Measurements from ENCODE around the gene HYI. TPM values are rescaled to one million over a fixed set of nuclear protein-coding genes. Genes with fewer than 3 reads are reported as not detected.
A peak's percentile ranks its signal among the peaks of the same experiment; 100 is the strongest.

The HYI gene
- total RNA-seq, 3 donors from 2014 or later = 66.6 to 79.3 (median 70.1) TPM

- H3K9me3 ChIP-seq = no peaks in the 10 kb centered on the region
- no peaks in the 10 kb centered on the region for H3K36me3 ChIP-seq
- no peaks in the 10 kb centered on the region for H3K4me1 ChIP-seq
- no peak for DNase-seq (ENCODE audit: low spot score in 2 of 2)
- H3K27ac ChIP-seq = no peak overlapping the region
- intact Hi-C loops (cut with DNase I; ENCODE audit: low total_unique reads) = no loop called here
- no peaks in the 10 kb centered on the region for H3K27me3 ChIP-seq
- H3K4me3 ChIP-seq = no peak overlapping the region
- TF ChIP-seq POLR2A (IDR thresholded peaks at IDR 0.05) (no peak), POLR2AphosphoS5 (IDR thresholded peaks at IDR 0.05) (no peak)
- TF ChIP-seq, protein P1, sequence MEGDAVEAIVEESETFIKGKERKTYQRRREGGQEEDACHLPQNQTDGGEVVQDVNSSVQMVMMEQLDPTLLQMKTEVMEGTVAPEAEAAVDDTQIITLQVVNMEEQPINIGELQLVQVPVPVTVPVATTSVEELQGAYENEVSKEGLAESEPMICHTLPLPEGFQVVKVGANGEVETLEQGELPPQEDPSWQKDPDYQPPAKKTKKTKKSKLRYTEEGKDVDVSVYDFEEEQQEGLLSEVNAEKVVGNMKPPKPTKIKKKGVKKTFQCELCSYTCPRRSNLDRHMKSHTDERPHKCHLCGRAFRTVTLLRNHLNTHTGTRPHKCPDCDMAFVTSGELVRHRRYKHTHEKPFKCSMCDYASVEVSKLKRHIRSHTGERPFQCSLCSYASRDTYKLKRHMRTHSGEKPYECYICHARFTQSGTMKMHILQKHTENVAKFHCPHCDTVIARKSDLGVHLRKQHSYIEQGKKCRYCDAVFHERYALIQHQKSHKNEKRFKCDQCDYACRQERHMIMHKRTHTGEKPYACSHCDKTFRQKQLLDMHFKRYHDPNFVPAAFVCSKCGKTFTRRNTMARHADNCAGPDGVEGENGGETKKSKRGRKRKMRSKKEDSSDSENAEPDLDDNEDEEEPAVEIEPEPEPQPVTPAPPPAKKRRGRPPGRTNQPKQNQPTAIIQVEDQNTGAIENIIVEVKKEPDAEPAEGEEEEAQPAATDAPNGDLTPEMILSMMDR (IDR thresholded peaks at IDR 0.05) = no peak
Observed at GRCh38 chr1:43438576-43438952, 15.2 kb downstream of the HYI start.

DNA sequence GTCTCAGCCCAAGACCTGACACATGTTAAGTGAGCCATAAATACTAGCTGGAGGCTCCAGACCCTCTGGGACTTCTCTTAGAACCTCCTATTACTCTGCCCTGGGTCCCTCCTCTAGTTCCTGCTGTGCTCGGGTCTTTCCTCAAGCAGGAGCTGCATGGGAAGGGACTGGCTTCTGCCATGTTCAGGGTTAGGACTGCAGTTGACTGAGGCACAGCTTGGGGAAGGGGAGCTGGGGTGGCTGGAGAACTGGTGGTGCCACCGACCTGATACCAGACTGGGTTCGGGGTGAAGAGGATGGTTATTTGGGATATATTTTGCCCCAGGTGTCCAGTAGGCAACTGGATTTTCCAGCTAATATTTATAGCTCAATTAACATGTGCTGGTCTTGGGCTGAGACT lies 15.7 kb downstream of the HYI start:
- H3K9me3 ChIP-seq = no peaks in the 10 kb centered on the region
- H3K27ac ChIP-seq = no peak overlapping the region
- no peak overlapping the region for H3K4me3 ChIP-seq
- TF ChIP-seq POLR2A (IDR thresholded peaks at IDR 0.05) (no peak), POLR2AphosphoS5 (IDR thresholded peaks at IDR 0.05) (no peak)
- TF ChIP-seq, protein P1 (IDR thresholded peaks at IDR 0.05) = no peak
- no peaks in the 10 kb centered on the region for H3K36me3 ChIP-seq
- H3K27me3 ChIP-seq = no peaks in the 10 kb centered on the region
- intact Hi-C loops (cut with DNase I; ENCODE audit: low total_unique reads) = no loop called here
- DNase-seq (ENCODE audit: low spot score in 2 of 2) = no peak
- H3K4me1 ChIP-seq = no peaks in the 10 kb centered on the region

DNA sequence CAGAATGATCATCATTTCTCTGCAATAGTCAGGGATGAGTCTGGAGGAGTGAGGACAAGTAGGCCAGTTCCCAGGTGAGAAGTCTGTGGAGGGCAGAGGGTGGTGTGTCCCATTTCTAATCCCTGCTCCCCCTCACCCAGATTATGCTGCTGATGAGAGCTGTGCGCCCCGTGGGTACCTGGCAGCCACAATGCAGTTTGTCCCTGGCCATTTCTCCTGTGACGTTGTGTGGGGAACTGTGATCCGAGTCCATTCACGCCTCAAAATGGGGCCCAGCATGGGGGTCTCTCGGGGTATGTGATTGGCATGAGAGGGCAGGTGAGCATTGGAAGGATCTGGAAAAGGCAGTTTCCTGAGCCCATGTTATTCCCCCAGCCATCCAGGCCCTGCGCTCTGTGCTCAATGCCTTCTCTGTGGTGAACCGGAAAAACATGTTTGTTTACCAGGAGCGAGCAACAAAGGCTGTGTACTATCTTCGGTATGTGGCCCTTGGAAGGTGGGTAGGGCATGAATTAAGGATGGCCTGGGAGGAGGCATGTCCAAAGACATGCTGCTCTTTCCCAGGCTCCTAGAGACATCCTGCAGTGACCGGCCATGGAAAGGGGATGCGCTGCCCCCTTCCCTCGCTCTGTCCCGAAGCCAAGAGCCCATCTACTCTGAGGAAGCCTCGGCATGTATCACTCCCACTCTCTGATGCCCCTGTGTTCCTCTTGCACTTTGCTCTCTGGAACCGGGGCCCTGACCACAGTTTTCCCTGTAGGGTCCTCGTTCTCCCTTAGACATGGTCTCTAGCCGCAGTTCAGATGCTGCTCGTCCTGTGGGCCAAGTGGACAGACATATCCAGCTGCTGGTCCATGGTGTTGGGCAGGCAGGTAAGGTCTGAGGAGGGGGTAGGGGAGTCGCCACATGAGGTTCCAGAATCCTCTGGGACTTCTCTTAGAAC lies 16.4 kb downstream of the HYI start:
- Histone ChIP-seq H3K4me3 (no peak overlapping the region), H3K36me3 (no peaks in the 10 kb centered on the region), H3K27me3 (no peaks in the 10 kb centered on the region), H3K9me3 (no peaks in the 10 kb centered on the region), H3K27ac (peak overlapping the region in 1 of 2 donors; percentile 39), H3K4me1 (no peaks in the 10 kb centered on the region)
- no peak for TF ChIP-seq POLR2A (IDR thresholded peaks at IDR 0.05)
- TF ChIP-seq, protein P1 (IDR thresholded peaks at IDR 0.05) = no peak
- TF ChIP-seq POLR2AphosphoS5 (IDR thresholded peaks at IDR 0.05) = no peak
- DNase-seq (ENCODE audit: low spot score in 2 of 2) = no peak
- intact Hi-C loops (cut with DNase I; ENCODE audit: low total_unique reads) = no loop called here

GRCh38 chr1:43436371-43436770 lies 17.4 kb downstream of the HYI start:
- no peaks in the 10 kb centered on the region for H3K4me1 ChIP-seq
- peak overlapping the region in 1 of 2 donors; percentile 63 for H3K27ac ChIP-seq
- no peaks in the 10 kb centered on the region for H3K27me3 ChIP-seq
- DNase-seq (ENCODE audit: low spot score in 2 of 2) = no peak
- intact Hi-C loops (cut with DNase I; ENCODE audit: low total_unique reads) = no loop called here
- TF ChIP-seq, protein P1 (IDR thresholded peaks at IDR 0.05) = no peak
- no peak for TF ChIP-seq POLR2AphosphoS5 (IDR thresholded peaks at IDR 0.05)
- TF ChIP-seq POLR2A (IDR thresholded peaks at IDR 0.05) = no peak
- H3K4me3 ChIP-seq = no peak overlapping the region
- no peaks in the 10 kb centered on the region for H3K9me3 ChIP-seq
- H3K36me3 ChIP-seq = peaks cover 1% of the 10 kb centered on the region
